ENCODE results near the gene TTLL8. TPM values are rescaled to one million over a fixed set of nuclear protein-coding genes. Genes with fewer than 3 reads are reported as not detected.
"Not testable (repeated sequence)": the region's sequence is repeated elsewhere in the genome, so short reads cannot be mapped to it uniquely, and the experiment has no call there.

The TTLL8 gene
- polyA plus RNA-seq, 3 donors, result not detected

DNA sequence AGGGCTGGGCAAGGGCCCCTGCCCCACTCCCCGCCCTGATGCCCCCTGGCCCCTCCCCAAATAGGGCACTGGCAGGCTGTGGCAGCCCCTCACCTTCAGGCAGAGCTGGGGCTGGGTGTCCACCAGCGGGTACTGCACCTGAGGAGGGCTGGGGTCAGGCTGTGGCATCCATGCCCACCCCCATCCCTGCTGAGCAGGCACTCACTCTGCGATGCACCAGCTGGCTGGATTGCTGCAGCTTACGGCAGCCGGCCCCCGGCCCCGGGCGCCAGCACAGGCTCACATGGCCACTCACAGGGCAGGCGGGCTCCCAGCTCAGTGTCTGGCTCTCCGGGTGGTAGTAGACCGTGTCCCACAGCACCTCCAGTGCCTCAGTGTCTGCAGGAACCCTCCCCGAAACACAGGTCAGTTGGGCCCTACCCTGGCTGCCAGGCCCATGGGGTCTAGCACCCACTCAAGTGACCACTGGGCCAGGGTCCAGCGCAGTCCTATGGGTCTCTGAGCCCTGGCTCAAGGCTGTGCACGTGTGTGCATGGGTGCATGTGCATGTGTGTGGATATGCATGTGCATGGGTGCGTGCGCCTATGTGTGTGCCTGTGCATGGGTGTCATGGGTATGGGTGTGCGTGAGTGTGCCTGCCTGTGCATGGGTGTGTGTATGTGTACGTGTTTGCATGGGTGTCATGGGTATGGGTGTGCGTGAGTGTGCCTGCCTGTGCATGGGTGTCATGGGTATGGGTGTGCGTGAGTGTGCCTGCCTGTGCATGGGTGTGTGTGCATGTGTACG lies 60.0 kb downstream of the TTLL8 start:
- DNase-seq (ENCODE audit: extremely low read depth in 1 of 11, low read depth in 9 of 11, low spot score in 4 of 11), result no peak

DNA sequence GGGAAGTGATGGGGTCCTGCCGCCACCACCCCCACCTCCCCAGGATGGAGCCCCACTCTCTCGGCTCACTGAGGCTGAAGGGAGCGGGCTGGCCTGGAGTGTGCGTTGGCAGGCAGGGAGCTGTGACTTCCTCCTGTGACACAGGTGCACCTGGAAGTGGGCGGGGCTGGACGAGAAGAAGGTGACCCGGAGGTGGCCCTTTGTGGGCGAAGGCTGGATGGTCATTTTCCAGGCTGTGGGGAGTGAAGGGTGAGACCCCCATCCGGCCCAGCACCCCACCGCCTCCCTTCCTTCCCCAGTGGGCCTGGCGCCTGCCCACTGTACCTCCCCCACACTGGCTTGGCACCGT lies 60.9 kb downstream of the TTLL8 start:
- DNase-seq (ENCODE audit: extremely low read depth in 1 of 11, low read depth in 9 of 11, low spot score in 4 of 11), result no peak

DNA sequence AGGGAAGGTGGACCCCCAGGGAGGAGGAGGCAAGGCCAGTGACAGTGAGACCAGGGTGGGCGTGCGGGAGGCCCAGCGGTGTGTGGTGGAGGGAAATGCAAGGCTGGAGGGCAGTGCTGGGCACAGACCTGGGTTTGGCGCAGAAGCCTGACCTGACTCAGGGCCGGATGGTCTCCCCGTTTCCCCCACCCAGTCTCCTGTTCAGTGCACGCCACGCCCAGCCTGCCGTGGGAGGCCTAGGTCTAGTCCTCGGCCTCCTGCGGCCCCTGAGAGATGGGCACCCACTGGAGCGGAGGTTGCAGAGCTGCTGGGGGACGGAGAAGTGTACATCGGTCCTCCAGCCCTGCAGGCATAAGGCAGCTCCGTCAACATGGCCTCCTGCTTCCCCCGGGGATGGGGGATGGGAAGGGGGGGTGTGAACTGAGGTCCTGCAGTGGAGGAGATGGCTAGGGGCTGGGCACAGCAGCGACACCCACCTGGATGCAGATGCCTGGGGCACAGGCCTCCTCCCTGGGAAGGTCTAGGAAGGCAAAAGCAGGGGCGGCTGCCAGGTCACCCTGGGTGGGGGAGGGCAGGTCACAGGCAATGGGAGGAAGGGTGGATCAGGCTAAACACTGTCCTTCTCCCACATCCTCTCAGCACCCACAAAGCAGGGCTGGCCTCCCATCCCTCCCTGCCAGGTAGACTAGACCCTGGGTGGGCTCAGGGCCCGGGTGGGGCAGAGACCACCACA lies 61.4 kb downstream of the TTLL8 start:
- no peak for DNase-seq (ENCODE audit: extremely low read depth in 1 of 11, low read depth in 9 of 11, low spot score in 4 of 11)

- no peak for DNase-seq (ENCODE audit: extremely low read depth in 1 of 11, low read depth in 9 of 11, low spot score in 4 of 11)
Observed at GRCh38 chr22:49996119-49996517, 62.0 kb downstream of the TTLL8 start.

GRCh38 chr22:49995361-49996118 lies 62.6 kb downstream of the TTLL8 start:
- no peak for DNase-seq (ENCODE audit: extremely low read depth in 1 of 11, low read depth in 9 of 11, low spot score in 4 of 11)

DNA sequence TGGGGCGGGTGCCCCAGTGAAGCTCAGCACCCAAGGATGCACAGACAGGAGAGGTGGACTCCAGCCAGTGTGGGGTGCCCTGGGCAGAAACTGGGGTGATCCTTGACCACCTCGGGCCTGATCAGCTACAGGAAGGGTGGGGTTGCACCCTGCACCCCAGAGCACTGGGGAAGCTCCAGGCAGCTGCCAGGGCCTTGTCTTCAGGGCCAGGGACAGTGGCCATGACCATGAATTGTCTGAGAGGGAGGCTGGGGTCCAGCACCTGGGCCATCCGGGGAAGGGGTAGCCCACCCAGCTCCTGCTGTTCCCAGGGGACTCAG lies 63.1 kb downstream of the TTLL8 start:
- no peak for DNase-seq (ENCODE audit: extremely low read depth in 1 of 11, low read depth in 9 of 11, low spot score in 4 of 11)

- DNase-seq (ENCODE audit: extremely low read depth in 1 of 11, low read depth in 9 of 11, low spot score in 4 of 11), result no peak
Observed at GRCh38 chr22:49994361-49995040, 63.6 kb downstream of the TTLL8 start.

DNA sequence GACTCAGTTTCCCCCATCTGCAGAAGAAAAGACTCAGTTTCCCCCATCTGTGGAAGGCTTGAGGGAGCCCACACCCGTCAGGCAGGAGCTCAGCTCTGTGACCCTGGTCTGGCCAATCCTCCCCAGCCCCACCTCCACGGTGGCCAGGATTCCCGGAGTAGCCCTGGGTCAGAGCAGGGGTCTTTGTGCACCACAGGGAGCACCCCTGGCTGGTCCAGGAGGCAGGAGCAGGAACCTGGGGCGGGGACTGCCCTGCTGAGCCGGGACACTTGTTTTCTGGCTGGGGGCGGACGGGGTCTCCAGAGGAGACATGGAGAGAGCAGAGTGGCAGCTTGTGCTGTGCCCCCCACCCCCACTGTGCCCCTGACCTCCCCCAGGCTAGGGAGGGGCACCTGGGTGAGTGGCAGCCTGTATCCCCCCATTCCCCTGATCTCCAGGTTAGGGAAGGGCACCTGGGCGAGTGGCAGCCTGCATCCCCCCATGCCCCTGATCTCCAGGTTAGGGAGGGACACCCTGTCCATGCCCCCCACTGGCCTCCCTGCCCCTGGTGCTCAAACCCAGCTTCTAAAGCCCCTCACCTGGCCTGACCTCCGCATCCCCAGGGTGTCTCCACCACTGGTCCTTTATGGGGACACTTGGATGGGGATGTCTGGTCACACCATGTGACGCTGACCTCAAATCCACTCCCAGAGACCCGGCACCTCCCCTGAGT lies 64.3 kb downstream of the TTLL8 start:
- DNase-seq (ENCODE audit: extremely low read depth in 1 of 11, low read depth in 9 of 11, low spot score in 4 of 11), result no peak

GRCh38 chr22:49992921-49993648 lies 65.0 kb downstream of the TTLL8 start:
- no peak for DNase-seq (ENCODE audit: extremely low read depth in 1 of 11, low read depth in 9 of 11, low spot score in 4 of 11)

DNA sequence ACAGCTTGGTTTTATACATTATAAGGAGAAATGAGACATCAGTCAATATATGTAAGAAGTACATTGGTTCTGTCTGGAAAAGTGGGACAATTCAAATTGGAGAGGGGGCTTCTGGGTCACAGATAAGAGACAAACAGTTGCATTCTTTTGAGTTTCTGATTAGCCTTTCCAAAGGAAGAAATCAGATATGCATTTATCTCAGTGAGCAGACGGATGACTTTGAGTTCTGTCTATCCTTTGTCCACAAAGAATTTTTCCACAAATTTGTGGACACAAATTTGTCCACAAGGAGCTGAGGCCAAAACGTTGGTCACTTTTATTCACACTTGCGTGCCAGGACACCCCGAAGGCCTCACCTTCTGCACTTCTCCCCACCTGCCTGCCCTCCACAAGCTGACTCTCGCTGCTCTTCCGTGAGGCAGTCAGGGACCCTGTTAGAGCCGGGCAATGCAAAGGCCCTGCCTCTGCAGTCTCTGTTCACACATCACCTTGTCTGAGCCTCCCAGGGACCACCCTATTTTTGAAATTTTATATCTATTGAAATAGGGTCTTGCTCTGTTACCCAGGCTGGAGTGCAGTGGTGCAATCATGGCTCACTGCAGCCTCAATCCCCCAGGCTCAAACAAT lies 66.1 kb downstream of the TTLL8 start:
- DNase-seq (ENCODE audit: extremely low read depth in 1 of 11, low read depth in 9 of 11, low spot score in 4 of 11), result no peak

- DNase-seq (ENCODE audit: extremely low read depth in 1 of 11, low read depth in 9 of 11, low spot score in 4 of 11), result no peak
Observed at GRCh38 chr22:49991167-49991566, 66.9 kb downstream of the TTLL8 start.

DNA sequence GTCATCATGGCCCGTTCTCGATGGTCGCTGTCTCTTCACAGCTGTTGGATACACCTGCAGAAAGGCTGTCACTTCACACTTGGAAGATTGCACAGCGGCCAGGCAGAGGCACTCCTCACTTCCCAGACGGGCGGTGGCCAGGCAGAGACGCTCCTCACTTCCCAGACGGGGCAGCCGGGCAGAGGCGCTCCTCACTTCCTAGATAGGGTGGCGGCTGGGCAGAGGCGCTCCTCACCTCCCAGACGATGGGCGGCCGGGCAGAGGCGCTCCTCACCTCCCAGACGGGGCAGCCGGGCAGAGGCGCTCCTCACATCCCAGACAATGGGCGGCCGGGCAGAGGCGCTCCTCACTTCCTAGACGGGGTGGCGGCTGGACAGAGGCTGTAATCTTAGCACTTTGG lies 68.3 kb downstream of the TTLL8 start:
- not testable (repeated sequence) for DNase-seq (ENCODE audit: extremely low read depth in 1 of 11, low read depth in 9 of 11, low spot score in 4 of 11)

GRCh38 chr22:49986325-49986724 lies 71.8 kb downstream of the TTLL8 start:
- DNase-seq (ENCODE audit: extremely low read depth in 1 of 11, low read depth in 9 of 11, low spot score in 4 of 11), result no peak

DNA sequence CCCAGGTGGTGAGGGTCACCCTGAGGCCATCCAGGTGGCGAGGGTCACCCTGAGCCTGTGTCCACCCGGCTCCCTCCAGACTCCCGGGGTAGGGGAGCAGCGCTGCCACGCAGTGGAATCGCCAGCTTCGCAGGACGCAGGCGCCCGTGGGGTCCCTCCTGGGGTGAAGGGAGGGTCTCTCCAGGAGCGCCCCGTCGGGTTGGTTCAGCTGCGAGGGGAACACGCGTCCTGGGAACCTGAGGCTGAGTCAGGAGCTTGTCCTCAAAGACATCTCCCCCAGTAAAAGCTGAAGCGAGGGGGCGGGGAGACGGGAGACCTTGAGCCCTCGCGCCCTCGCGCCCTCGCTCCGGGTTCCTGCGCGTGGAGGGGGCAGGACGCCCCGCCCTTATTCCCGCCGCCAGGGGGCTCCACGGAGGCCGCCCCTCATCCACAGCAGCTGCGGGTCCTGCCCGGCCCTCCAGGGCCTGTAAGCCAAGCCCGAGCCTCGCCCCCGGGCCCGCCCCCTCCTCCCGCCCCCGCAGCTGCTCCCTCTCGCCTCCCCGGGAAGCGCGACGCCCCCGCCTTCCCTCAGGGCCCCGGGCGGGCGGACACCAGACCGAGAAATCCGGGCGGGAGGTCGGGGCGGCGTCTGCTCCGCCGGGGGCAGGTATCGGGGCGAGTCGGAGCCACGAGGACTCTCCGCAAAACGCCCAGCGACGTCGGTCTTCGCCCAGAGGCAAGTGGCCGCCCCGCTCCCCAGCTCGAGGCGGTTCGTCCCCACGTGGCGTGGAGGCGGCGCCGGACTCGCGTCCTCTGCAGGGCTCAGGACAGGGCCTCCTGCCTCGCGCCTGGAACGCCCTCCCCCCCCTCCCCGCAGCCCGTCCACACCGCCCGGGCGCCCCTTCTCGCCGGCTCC lies 74.7 kb downstream of the TTLL8 start:
- no peak for DNase-seq (ENCODE audit: extremely low read depth in 1 of 11, low read depth in 9 of 11, low spot score in 4 of 11)

- not testable (repeated sequence) for DNase-seq (ENCODE audit: extremely low read depth in 1 of 11, low read depth in 9 of 11, low spot score in 4 of 11)
Observed at GRCh38 chr22:49981799-49982198, 76.3 kb downstream of the TTLL8 start.

DNA sequence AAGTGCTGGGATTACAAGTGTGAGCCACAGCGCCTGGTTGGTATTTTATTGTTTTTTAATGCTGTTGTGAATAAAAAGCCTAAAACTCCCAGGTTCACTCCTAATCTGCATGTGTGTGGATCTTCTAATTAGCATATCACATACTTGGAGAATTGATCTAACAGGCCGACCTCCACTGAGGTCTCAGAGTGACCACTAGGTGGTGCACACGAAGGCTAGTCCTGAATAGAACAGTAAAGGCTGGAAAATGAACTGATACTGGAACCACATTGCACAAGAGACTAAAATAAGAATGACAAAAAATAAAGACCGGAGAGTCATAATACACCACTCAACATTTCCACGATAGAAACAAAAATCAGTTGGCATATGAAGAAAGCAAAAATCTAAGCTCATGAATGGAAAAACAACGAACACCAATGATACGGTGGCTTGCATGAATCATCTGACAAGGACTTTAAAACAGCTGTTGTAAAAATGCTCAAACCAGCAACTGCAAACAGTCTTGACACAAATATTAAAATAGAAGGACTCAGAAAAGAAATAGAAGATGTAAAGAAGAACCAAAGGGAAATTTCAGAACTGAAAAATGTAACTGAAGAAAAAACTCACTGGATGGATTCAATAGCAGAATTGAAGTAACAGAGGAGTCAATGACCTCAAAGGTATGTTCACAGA lies 78.4 kb downstream of the TTLL8 start:
- no peak for DNase-seq (ENCODE audit: extremely low read depth in 1 of 11, low read depth in 9 of 11, low spot score in 4 of 11)
